Left hindlimb (tissue), 1 donor: ENCODE results near the gene CEACAM8.
"Not testable (repeated sequence)": the region's sequence is repeated elsewhere in the genome, so short reads cannot be mapped to it uniquely, and the experiment has no call there.

Source experiments
- DNase-seq: peaks from one replicate; pipeline ENCODE4 v3.0.0-alpha.2; 2018

The CEACAM8 gene

GRCh38 chr19:42571116-42571515, 23.6 kb downstream of the CEACAM8 start:
- DNase-seq: no peak

- DNase-seq: no peak
Observed at GRCh38 chr19:42569193-42569592, 25.5 kb downstream of the CEACAM8 start.

- no peak for DNase-seq
Observed at GRCh38 chr19:42568006-42568405, 26.7 kb downstream of the CEACAM8 start.

- DNase-seq: no peak
Observed at GRCh38 chr19:42567567-42567966, 27.2 kb downstream of the CEACAM8 start.

GRCh38 chr19:42563352-42564210, 31.1 kb downstream of the CEACAM8 start:
- no peak for DNase-seq

- no peak for DNase-seq
Observed at GRCh38 chr19:42561512-42561911, 33.2 kb downstream of the CEACAM8 start.

- DNase-seq: no peak
Observed at GRCh38 chr19:42560731-42561130, 34.0 kb downstream of the CEACAM8 start.

GRCh38 chr19:42558450-42559150, 36.1 kb downstream of the CEACAM8 start:
- DNase-seq: no peak

GRCh38 chr19:42557386-42557871, 37.3 kb downstream of the CEACAM8 start:
- not testable (repeated sequence) for DNase-seq

GRCh38 chr19:42555801-42556200, 38.9 kb downstream of the CEACAM8 start:
- no peak for DNase-seq

- DNase-seq: no peak
Observed at GRCh38 chr19:42555317-42555716, 39.4 kb downstream of the CEACAM8 start.

GRCh38 chr19:42554046-42554575, 40.6 kb downstream of the CEACAM8 start:
- no peak for DNase-seq

GRCh38 chr19:42553292-42554045, 41.3 kb downstream of the CEACAM8 start:
- no peak for DNase-seq

GRCh38 chr19:42552086-42553065, 42.3 kb downstream of the CEACAM8 start:
- no peak for DNase-seq

- not testable (repeated sequence) for DNase-seq
Observed at GRCh38 chr19:42550521-42550920, 44.2 kb downstream of the CEACAM8 start.

- not testable (repeated sequence) for DNase-seq
Observed at GRCh38 chr19:42549067-42549466, 45.7 kb downstream of the CEACAM8 start.

GRCh38 chr19:42548552-42548951, 46.2 kb downstream of the CEACAM8 start:
- DNase-seq: no peak

GRCh38 chr19:42547929-42548328, 46.8 kb downstream of the CEACAM8 start:
- DNase-seq: no peak

- no peak for DNase-seq
Observed at GRCh38 chr19:42546831-42547500, 47.8 kb downstream of the CEACAM8 start.

- DNase-seq: no peak
Observed at GRCh38 chr19:42544146-42544545, 50.6 kb downstream of the CEACAM8 start.

GRCh38 chr19:42542791-42543190, 51.9 kb downstream of the CEACAM8 start:
- DNase-seq: no peak
